Aorta (tissue), 5 donors: ENCODE measurements around the gene FAM13B. TPM values are rescaled to one million over a fixed set of nuclear protein-coding genes. Genes with fewer than 3 reads are reported as not detected.
"Not testable (repeated sequence)": the region's sequence is repeated elsewhere in the genome, so short reads cannot be mapped to it uniquely, and the experiment has no call there.

ENCODE experiments used
- ATAC-seq: fragments of 200-7000 bp; cut with Tn5 transposase; one replicate; pipeline ENCODE4 v1.9.1; 2022; ENCODE audit warnings: moderate library complexity; ENCODE audit not compliant: low FRiP score
- DNase-seq, 2 donors: peaks; one replicate each; pipeline ENCODE4 v3.0.0-alpha.2; 2020
- H3K27ac ChIP-seq, 2 donors: one replicate each; pipeline ENCODE4 v1.5.1; 2013; ENCODE audit warnings: low read length in 2 of 2, mild to moderate bottlenecking in 2 of 2, moderate library complexity in 2 of 2, control low read depth in 1 of 2, inconsistent platforms in 1 of 2, low read depth in 1 of 2
- H3K27me3 ChIP-seq, 2 donors: one replicate each; pipeline ENCODE4 v1.6.1; 2013; ENCODE audit warnings: control low read depth in 1 of 2, low read length in 1 of 2, mild to moderate bottlenecking in 1 of 2, moderate library complexity in 1 of 2; ENCODE audit not compliant: insufficient read depth in 2 of 2, control insufficient read depth in 1 of 2
- H3K36me3 ChIP-seq, 2 donors: one replicate each; pipeline ENCODE4 v1.6.1; 2013; ENCODE audit warnings: control low read depth in 1 of 2, low read length in 1 of 2, mild to moderate bottlenecking in 1 of 2; ENCODE audit not compliant: insufficient read depth in 2 of 2, control insufficient read depth in 1 of 2
- H3K4me1 ChIP-seq, 2 donors: one replicate each; pipeline ENCODE4 v1.6.1; 2013; ENCODE audit warnings: low read length in 2 of 2, control low read depth in 1 of 2, mild to moderate bottlenecking in 1 of 2, moderate library complexity in 1 of 2; ENCODE audit not compliant: insufficient read depth in 2 of 2, control insufficient read depth in 1 of 2
- H3K4me3 ChIP-seq, 2 donors: one replicate each; pipeline ENCODE4 v1.5.1; 2013; ENCODE audit warnings: low read length in 2 of 2, control low read depth in 1 of 2, mild to moderate bottlenecking in 1 of 2
- H3K9me3 ChIP-seq: one replicate; pipeline ENCODE4 v1.6.1; 2013; ENCODE audit warnings: mild to moderate bottlenecking, low read length; ENCODE audit not compliant: control insufficient read depth
- WGBS, 2 donors: extraction: QIAGEN DNeasy Blood & Tissue Kit; methylation state at CpG; one replicate each; pipeline ENCODE4 v1.1.7; 2013; 5-methylcytosine and 5-hydroxymethylcytosine counted together
- intact Hi-C, 2 donors: fragments of 100-400 bp; cut with DNase I; formaldehyde crosslinking; loops; one replicate each; pipeline versions ENCODE4 v1.14.2 to v1.15.0; 2022
- polyA plus RNA-seq, 2 donors: library from polyadenylated mRNA; stranded (reverse); fragments of 200-250 nt; gene quantifications; one replicate each; pipeline ENCODE4 v1.2.3, GENCODE V29; 2013
- total RNA-seq, 2 donors: library from RNA; stranded (reverse); fragmentation: NEBNext Ultra II Directional; extraction: Animal tissue kit (Norgen Biotek cat#: 25700); gene quantifications; one replicate each; pipeline ENCODE4 v1.2.1, GENCODE V29; 2021
- donor health status: healthy with polysubstance abuse.
- donor health status: Bipolar disorder and iron deficiency.
- donor health status: DM: no; HTN: no; CAD: no.
- donor health status: DM: no; HTN: no; CAD: no.
- donor health status: DM: yes; HTN: yes; CAD: no.

FAM13B gene
- total and polyA plus RNA-seq, 4 donors = 26.0 to 69.0 (median 48.0) TPM

DNA sequence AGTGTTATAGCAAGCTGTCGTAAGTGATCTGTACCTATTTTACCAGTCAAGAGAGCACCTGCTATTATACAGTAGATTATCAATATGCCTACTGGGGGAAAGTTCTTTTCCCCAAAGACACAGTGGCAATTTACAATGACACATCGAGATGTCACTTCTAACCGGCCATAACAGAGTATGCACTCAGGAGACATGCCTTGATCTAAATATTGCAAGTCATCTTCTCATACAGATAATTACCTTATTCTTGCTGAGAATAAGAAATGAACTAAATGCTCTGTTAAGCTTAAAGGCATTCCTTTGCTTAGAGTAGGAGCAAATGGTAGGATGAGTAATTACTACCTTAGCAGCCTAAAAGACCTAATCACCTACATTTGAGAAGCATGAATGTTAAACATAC, 72.1 kb downstream of the FAM13B start:
- Histone ChIP-seq H3K4me3 (no peak overlapping the region), H3K27me3 (no peaks in the 10 kb centered on the region), H3K4me1 (no peaks in the 10 kb centered on the region), H3K36me3 (peaks cover 4 to 5% of the 10 kb centered on the region in 2 donors), H3K27ac (peak overlapping the region in 1 of 2 donors; percentile 14), H3K9me3 (no peaks in the 10 kb centered on the region)
- ATAC-seq = no peak
- DNase-seq = no peak
- intact Hi-C loops = no loop called here
- 80 to 87% methylated on average over 3 of the region's 3 CpGs for WGBS, 2 donors

DNA sequence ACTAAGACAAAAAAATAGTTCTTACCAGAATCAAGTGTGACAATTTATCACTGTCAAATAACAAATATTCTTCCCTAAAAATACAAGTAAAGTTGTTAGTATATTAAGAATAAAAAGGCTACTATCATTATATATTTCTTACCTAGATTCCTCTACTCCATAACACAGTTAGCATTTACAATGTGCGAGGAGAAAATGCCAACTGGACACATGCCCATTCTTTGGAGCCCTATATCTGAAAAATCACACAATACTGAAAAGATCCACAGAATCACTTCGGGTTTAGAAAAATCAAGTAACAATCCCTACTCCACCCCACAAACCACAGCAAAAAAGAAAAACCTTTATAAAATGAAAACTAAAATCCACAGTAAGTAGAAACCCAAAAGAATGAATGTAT, 72.7 kb downstream of the FAM13B start:
- no peak for ATAC-seq
- no peak overlapping the region for H3K4me3 ChIP-seq
- peaks cover 4 to 5% of the 10 kb centered on the region in 2 donors for H3K36me3 ChIP-seq
- intact Hi-C loops = no loop called here
- no peaks in the 10 kb centered on the region for H3K27me3 ChIP-seq
- H3K4me1 ChIP-seq = no peaks in the 10 kb centered on the region
- no peak for DNase-seq
- H3K27ac ChIP-seq = no peak overlapping the region
- no peaks in the 10 kb centered on the region for H3K9me3 ChIP-seq
- WGBS, 2 donors = 30 to 32% methylated on average over 2 of the region's 2 CpGs

DNA sequence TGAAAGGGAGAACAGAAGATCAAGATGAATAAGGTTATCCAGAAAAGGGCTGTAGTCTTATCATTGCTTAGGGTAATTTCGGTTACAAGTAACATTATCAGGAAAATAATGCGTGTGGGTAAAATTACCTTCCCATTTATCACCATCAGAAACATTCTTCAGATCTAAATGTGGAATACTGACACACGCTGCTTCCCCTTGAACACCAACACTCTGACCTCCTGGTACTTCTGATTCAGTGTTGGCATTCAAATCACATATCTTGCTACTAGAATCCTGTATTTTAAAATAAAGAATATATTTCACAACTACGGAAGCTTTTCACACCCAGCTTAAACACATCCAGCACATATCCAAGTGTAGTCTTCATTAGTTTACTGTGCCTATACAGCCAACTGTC, 73.4 kb downstream of the FAM13B start:
- DNase-seq (no peak), ATAC-seq (no peak)
- intact Hi-C loops = no loop called here
- Histone ChIP-seq H3K9me3 (no peaks in the 10 kb centered on the region), H3K36me3 (peaks cover 4 to 5% of the 10 kb centered on the region in 2 donors), H3K4me3 (no peak overlapping the region), H3K27me3 (no peaks in the 10 kb centered on the region), H3K27ac (no peak overlapping the region), H3K4me1 (no peaks in the 10 kb centered on the region)
- WGBS, 2 donors = 72 to 77% methylated on average over 4 of the region's 4 CpGs

DNA sequence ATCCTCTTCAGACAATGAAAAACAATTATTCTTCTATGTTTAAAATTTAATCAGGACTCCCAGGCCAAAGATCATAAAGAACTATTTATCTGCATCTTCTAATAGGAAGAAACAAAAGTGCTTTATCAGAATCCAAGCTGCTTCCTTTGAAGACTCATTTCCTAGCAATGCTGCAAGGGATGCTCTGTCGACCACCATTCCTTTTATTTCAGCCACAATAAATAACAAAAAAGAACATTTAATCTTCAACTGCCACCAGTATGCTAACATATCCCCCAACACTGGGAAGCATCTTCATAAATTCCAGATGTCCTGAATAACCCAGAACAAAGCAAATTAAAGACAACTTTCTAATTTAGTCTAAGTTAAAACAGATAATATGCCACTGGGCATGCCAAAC, 74.9 kb downstream of the FAM13B start:
- peaks cover 2 to 4% of the 10 kb centered on the region in 2 donors for H3K36me3 ChIP-seq
- H3K4me1 ChIP-seq = no peaks in the 10 kb centered on the region
- H3K27me3 ChIP-seq = no peaks in the 10 kb centered on the region
- no peak for DNase-seq
- 62 to 63% methylated on average over 1 of the region's 1 CpG for WGBS, 2 donors
- intact Hi-C loops = no loop called here
- no peak overlapping the region for H3K27ac ChIP-seq
- no peak for ATAC-seq
- H3K9me3 ChIP-seq = no peaks in the 10 kb centered on the region
- H3K4me3 ChIP-seq = no peak overlapping the region

DNA sequence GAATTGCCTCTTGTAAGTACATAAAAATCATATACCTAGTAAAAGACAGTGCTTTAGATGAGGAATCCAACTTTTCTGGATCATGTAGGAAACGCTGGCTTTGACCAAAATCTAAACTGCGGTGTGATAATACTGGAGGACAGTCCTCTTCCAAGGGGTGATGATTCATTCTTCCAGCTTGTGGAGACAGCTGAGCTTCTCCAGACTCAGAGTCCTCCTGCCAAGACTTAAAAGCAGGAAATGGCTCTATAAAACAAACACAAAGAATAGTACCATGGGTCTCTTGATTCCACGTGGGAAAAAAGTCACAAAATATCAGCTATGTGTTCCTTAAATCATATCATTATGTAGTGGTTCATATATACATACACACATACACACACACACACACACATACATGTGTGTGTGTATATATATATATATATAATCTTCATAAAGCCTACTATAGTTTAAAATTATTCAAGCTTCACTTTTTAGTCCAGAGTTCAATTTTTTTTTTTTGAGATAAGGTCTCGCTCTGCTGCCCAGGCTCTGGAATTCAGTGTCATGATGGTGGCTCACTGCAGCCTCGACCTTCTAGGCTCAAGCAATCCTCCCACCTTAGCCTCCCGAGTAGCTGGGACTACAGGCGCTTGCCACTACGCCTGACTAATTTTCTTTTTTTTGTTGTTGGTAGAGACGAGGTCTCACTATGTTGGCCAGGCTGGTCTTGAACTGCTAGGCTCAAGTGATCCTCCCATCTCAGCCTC, 78.6 kb downstream of the FAM13B start:
- intact Hi-C loops = no loop called here
- H3K27ac ChIP-seq = peak overlapping the region; percentile 51 to 67
- no peaks in the 10 kb centered on the region for H3K9me3 ChIP-seq
- peak; percentile 76 for ATAC-seq
- no peaks in the 10 kb centered on the region for H3K27me3 ChIP-seq
- H3K36me3 ChIP-seq = peaks cover 0 to 2% of the 10 kb centered on the region in 2 donors
- H3K4me3 ChIP-seq = no peak overlapping the region
- DNase-seq = no peak
- no peaks in the 10 kb centered on the region for H3K4me1 ChIP-seq
- 36 to 39% methylated on average over 9 of the region's 9 CpGs for WGBS, 2 donors

DNA sequence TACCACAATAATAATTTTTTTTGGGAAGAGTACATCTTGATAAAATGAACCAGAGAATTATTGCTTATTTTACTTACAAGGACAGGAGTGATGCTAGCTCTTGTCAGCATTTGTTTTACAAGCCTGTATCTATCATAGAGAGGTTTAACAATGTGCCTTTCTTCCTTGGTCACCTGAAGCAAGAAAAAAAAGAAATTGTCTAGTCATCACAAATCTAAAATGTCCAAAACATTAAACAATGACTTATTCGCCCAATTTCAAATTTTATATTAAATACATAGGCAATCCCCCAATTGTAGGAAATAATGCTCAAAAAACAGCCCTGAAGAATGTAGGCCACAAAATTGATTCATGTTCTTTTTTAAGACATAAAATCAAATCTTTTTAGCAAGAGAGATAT, 87.1 kb downstream of the FAM13B start:
- no peak for ATAC-seq
- no peak overlapping the region for H3K27ac ChIP-seq
- H3K9me3 ChIP-seq = no peaks in the 10 kb centered on the region
- no peak overlapping the region for H3K4me3 ChIP-seq
- no peaks in the 10 kb centered on the region for H3K4me1 ChIP-seq
- H3K27me3 ChIP-seq = no peaks in the 10 kb centered on the region
- peaks cover 0 to 7% of the 10 kb centered on the region in 2 donors for H3K36me3 ChIP-seq
- DNase-seq = no peak
- intact Hi-C loops = loop anchor here in 1 of 2 donors (10.0 kb wide), 1 partner anchor 171 kb away; no protein-coding TSS in a partner anchor
- WGBS, 2 donors = 95 to 97% methylated on average over 1 of the region's 1 CpG

DNA sequence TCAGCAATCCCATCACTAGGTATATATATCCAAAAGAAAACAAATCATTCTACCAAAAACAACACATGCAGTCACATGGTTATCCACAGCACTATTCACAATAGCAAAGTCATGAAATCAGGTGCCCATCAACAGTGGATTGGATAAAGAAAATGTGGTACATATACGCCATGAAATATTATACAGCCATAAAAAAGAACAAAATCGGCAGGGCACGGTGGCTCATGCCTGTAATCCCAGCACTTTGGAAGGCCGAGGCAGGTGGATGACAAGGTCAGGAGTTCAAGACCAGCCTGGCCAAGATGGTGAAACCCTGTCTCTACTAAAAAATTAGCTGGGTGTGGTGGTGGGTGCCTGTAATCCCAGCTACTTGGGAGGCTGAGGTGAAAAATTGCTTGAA, 88.6 kb downstream of the FAM13B start:
- not testable (repeated sequence) for H3K27me3 ChIP-seq, ATAC-seq, H3K4me1 ChIP-seq, DNase-seq, H3K4me3 ChIP-seq, H3K9me3 ChIP-seq, H3K27ac ChIP-seq
- intact Hi-C loops = loop anchor here in 1 of 2 donors (10.0 kb wide), 1 partner anchor 169 kb away; no protein-coding TSS in a partner anchor
- H3K36me3 ChIP-seq = peaks cover 2 to 10% of the 10 kb centered on the region in 2 donors
- WGBS, 2 donors = 98% methylated on average over 4 of the region's 4 CpGs

DNA sequence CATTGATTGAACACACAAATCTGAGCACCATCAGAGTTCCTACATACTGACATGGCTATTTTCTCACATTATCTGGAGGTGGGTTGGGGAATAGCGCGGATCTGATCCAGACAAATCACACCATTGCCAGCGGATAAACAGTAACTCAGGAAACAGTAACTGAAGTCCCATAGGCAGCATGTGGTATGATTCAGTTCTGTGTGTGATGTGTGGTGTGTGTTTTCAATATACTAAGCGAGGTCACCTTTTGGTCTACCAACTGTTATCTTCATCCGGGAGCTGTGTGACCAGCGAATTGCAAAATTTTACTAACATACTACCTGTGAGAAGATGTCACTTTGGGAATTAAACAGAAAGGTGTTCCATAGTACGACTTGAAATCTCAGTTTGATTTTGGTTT, 93.5 kb downstream of the FAM13B start:
- DNase-seq = no peak
- no peak for ATAC-seq
- Histone ChIP-seq H3K4me3 (no peak overlapping the region), H3K27me3 (no peaks in the 10 kb centered on the region), H3K36me3 (peaks cover 2 to 11% of the 10 kb centered on the region in 2 donors), H3K4me1 (no peaks in the 10 kb centered on the region), H3K9me3 (no peaks in the 10 kb centered on the region), H3K27ac (no peak overlapping the region)
- 78 to 79% methylated on average over 7 of the region's 7 CpGs for WGBS, 2 donors
- intact Hi-C loops = no loop called here

DNA sequence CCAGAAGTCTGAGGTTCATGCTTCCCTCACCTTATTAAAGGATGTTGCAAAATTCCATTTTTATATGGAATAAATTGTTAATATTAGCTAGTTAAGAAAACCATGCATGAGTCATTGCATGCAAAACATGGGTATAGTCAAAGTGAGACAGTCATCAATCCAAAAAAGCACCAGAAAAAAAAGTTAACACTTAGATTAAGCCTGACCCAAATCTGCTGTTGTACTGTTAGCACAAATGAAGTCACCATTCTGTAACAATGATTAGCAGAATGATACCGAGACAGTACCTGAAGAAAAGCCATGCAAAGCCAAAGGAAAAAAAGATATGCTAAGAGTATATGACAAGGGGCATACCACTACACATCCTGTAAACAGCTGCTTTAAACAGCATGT, 94.1 kb downstream of the FAM13B start:
- intact Hi-C loops = no loop called here
- DNase-seq = no peak
- H3K4me3 ChIP-seq = no peak overlapping the region
- H3K9me3 ChIP-seq = no peaks in the 10 kb centered on the region
- no peaks in the 10 kb centered on the region for H3K27me3 ChIP-seq
- H3K36me3 ChIP-seq = peaks cover 2 to 11% of the 10 kb centered on the region in 2 donors
- peaks cover under 1% of the 10 kb centered on the region in 2 donors for H3K4me1 ChIP-seq
- ATAC-seq = no peak
- 76 to 81% methylated on average over 1 of the region's 1 CpG for WGBS, 2 donors
- no peak overlapping the region for H3K27ac ChIP-seq
